WI38 (cell line): ENCODE results near the gene ITGA6.

ENCODE experiments used
- H3K4me3 ChIP-seq: 2 replicates; pipeline ENCODE4 v1.5.1; 2011; ENCODE audit warnings: low read depth, mild to moderate bottlenecking, control low read depth, low read length
- TF ChIP-seq, protein P1 (sequence below): IDR thresholded peaks from 2 replicates; pipeline ENCODE4 v1.5.1; 2012; ENCODE audit warnings: low read depth, mild to moderate bottlenecking, control low read depth, low read length

The ITGA6 gene

DNA sequence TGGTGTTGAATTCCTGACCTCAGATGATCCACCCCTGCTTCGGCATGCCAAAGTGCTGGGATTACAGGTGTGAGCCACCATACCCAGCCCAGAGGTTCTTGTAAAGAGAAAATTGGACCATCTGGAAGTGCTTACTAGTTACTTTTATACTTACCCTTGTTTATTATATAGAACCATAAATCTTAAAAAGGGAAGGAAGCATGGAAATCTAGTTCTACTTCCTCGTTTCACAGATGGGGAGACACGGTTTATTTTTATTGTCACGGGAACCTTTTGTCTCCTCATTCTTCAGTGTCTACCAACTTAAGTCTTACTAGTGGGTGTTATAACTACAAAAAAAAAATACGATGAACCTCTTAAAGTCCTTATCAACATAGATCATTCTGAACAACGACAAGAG is 82.7 kb downstream of the ITGA6 start:
- TF ChIP-seq, protein P1, sequence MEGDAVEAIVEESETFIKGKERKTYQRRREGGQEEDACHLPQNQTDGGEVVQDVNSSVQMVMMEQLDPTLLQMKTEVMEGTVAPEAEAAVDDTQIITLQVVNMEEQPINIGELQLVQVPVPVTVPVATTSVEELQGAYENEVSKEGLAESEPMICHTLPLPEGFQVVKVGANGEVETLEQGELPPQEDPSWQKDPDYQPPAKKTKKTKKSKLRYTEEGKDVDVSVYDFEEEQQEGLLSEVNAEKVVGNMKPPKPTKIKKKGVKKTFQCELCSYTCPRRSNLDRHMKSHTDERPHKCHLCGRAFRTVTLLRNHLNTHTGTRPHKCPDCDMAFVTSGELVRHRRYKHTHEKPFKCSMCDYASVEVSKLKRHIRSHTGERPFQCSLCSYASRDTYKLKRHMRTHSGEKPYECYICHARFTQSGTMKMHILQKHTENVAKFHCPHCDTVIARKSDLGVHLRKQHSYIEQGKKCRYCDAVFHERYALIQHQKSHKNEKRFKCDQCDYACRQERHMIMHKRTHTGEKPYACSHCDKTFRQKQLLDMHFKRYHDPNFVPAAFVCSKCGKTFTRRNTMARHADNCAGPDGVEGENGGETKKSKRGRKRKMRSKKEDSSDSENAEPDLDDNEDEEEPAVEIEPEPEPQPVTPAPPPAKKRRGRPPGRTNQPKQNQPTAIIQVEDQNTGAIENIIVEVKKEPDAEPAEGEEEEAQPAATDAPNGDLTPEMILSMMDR, result no peak
- H3K4me3 ChIP-seq, result no peak overlapping the region

DNA sequence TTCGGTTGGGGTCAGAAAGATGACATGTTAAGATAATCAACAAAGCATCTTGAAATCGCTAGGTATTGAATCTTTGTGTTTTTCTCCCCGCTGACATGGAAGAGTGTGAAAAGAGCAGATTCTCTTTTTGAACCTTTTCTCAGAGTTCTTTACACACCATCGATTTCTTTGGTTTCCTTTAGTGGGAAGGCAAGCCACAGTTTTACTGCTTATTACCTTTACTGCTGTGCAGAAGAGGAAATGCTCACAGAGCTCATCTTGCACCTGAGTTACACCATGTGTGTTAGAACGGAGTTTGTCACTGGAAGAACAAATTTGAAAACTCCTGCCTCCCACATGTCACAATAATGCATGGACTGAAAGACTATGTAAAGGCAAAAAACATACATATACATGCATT is 83.2 kb downstream of the ITGA6 start:
- TF ChIP-seq, protein P1, result no peak
- H3K4me3 ChIP-seq, result no peak overlapping the region

DNA sequence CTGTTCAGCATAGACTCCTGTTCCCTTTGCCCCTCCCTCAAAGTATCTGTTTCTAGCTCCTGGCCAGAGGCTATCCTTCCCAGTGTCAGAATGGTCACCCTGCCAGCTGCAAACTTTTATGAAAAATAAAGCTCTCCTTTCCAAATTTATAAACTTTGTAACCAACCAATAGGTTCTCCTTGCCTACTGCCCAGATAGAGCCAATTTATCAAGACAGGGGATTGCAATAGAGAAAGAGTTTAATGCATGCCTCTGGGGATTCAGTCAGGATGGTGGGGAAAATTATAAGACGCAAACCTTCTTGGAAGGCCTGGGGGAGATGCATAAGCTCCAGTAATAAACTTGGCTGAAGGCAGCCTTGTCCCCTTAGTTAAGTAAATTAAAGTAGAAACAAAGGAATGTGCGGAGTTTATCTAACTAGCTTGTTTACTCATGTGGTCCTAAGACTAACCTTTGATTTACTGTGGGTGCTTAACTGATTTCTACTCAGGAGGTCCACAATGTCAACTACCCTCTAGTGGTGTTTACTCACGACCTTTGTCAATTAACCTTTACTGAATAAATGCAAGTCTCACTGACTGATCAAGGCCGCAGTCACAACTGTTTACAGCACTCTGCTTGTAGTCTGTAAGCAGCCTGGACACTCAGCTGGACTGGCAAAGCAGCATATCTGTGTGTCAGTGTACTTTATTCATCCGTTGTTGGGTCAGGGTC is 85.6 kb downstream of the ITGA6 start:
- TF ChIP-seq, protein P1, result no peak
- H3K4me3 ChIP-seq, result no peak overlapping the region

DNA sequence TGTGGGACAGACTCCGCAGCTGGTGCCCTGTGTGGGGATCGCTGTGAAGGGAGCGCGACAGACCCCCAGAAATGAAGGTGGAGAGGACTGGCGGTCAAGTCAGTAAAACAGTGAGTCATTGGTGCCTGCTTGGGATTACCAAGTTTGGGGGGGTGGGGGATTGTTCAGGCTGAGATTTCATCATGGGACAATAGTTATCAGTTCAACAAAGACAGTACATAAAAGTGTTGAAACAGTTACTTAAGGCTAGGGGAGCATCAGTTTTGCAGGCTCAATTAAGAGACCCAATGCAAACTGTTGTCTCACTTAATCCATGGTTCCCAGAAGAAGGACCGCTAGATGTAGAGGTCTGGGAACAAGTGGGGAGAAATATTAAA is 86.1 kb downstream of the ITGA6 start:
- TF ChIP-seq, protein P1, result no peak
- H3K4me3 ChIP-seq, result no peak overlapping the region

DNA sequence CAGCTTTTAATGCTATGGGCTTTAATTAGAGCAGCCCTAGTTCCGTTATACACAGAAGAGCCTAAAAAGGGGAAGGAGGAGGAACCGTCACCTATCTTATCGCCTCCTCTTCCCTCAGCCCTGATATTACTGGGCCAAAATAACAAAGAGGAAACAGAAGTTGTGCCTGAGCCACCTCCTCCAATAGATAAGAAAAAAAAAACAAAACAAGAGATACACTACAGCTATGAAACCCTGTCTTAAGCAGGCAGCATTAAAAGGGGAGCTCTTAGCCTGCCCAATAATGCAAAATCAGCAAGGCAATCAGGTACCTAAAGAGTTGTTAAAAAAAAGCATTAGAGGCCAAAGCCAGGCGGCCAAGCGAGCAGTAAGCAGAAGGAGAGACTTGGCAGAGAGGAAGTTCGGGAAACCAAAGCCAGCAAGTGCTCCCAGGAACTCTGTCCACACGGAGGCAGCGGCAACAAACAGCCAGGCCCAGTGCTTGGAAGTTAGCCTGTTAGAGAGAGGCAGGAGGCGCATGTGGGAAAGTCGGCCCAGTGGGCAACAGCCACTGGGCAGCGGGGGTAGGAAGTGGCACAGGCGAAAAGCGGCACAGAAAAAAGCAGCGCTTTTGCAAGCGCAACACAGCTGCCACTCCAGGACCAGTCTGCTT is 86.7 kb downstream of the ITGA6 start:
- TF ChIP-seq, protein P1, result no peak
- no peak overlapping the region for H3K4me3 ChIP-seq

DNA sequence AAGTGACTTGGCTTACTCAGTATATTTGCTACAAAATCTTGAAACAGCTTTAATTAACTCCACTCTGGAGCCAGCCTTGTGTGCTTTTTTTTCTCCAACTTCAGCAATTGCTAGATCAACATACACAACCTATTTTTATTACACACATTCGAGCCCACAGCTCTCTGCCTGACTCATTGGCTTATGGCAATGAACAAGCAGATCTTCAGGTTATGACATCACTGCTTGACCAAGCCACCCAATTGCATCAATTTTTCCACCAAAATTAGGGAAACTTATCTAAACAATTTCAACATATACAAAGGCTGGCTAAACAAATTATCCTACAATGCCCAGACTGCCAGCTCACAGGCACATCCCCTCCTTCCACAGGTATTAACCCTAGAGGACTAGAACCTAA is 88.9 kb downstream of the ITGA6 start:
- TF ChIP-seq, protein P1, result no peak
- H3K4me3 ChIP-seq, result no peak overlapping the region

DNA sequence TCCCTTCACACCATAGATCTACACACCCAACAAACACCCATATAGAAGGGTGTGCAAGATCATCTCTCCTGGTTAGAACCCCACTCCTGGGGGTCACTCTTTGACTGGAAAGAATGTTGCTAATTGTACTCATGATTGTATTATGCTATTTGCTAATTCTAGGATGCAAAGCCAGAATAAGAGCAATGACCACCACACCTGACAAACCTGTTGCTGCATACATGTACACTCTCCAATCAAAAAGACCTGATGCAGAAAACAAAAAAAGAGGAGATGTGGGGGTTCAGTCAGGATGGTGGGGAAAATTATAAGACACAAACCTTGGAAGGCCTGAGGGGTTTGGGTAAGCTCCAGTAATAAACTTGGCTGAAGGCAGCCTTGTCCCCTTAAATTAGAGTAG is 91.6 kb downstream of the ITGA6 start:
- TF ChIP-seq, protein P1, result no peak
- H3K4me3 ChIP-seq, result no peak overlapping the region
